SK-N-SH (cell line): ENCODE measurements around the gene PDE4D.

Experiments used
- EP300 ChIP-seq, 2 experiments: IDR thresholded peaks; 2 replicates each; pipeline versions ENCODE4 v1.4.0 to v1.6.1; 2012; ENCODE audit warnings: borderline replicate concordance in 1 of 2, low read depth in 1 of 2, low read length in 1 of 2
- EZH2phosphoT487 ChIP-seq: fragments of 200-600 bp; sonication (generic); IDR thresholded peaks from 2 replicates; pipeline ENCODE4 v1.6.1; 2017; ENCODE audit warnings: low read depth, mixed run types, mild to moderate bottlenecking, antibody characterized with exemption, moderate library complexity, borderline replicate concordance
- FOSL2 ChIP-seq: IDR thresholded peaks from 2 replicates; pipeline ENCODE4 v1.4.0; 2012; ENCODE audit warnings: low read depth, mild to moderate bottlenecking, moderate library complexity, borderline replicate concordance
- NRF1 ChIP-seq: IDR thresholded peaks from 2 replicates; pipeline ENCODE4 v1.6.1; 2012; ENCODE audit warnings: low read depth, mild to moderate bottlenecking, low read length
- POLR2AphosphoS5 ChIP-seq: IDR thresholded peaks from 2 replicates; pipeline ENCODE4 v1.6.1; 2012; ENCODE audit warnings: low read depth, low read length
- RAD21 ChIP-seq: IDR thresholded peaks from 2 replicates; pipeline ENCODE4 v1.6.1; 2012; ENCODE audit warnings: mild to moderate bottlenecking, low read length
- RCOR1 ChIP-seq: fragments of 150-350 bp; IDR thresholded peaks from 2 replicates; pipeline ENCODE4 v1.6.1; 2017; ENCODE audit warnings: antibody characterized with exemption, low read length
- RFX5 ChIP-seq: IDR thresholded peaks from 2 replicates; pipeline ENCODE4 v1.6.1; 2012; ENCODE audit warnings: mild to moderate bottlenecking, improper control_type of control experiment, low read length
- TF ChIP-seq, protein P1 (sequence below): fragments of 200-600 bp; sonication (generic); IDR thresholded peaks from 2 replicates; pipeline ENCODE4 v1.6.1; 2017; ENCODE audit warnings: antibody characterized with exemption, mild to moderate bottlenecking, moderate library complexity
- TF ChIP-seq, protein P2 (sequence below): IDR thresholded peaks from 2 replicates; pipeline ENCODE4 v1.6.1; 2012; ENCODE audit warnings: mild to moderate bottlenecking, low read depth, low read length, moderate library complexity

DNA sequence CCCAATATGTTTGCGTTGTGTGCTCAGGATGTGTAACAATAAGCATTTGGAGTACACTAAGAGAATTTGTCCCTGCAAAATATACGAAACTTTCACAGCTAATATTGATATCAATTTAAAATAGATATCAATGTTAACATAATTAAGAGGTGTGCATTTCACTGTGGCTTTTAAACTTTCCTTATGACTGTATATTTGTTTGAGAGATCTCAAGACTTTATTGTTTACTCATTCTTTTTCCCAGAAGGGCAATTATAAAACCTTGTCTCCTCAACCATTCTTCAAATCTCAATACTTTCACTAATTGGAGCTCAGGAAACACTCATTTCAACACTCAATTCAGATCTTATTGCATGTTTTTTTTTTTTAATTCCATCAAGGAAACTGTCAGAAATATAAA is 241.1 kb downstream of the PDE4D start:
- TF ChIP-seq, protein P1, sequence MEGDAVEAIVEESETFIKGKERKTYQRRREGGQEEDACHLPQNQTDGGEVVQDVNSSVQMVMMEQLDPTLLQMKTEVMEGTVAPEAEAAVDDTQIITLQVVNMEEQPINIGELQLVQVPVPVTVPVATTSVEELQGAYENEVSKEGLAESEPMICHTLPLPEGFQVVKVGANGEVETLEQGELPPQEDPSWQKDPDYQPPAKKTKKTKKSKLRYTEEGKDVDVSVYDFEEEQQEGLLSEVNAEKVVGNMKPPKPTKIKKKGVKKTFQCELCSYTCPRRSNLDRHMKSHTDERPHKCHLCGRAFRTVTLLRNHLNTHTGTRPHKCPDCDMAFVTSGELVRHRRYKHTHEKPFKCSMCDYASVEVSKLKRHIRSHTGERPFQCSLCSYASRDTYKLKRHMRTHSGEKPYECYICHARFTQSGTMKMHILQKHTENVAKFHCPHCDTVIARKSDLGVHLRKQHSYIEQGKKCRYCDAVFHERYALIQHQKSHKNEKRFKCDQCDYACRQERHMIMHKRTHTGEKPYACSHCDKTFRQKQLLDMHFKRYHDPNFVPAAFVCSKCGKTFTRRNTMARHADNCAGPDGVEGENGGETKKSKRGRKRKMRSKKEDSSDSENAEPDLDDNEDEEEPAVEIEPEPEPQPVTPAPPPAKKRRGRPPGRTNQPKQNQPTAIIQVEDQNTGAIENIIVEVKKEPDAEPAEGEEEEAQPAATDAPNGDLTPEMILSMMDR, result no peak
- TF ChIP-seq EZH2phosphoT487 (no peak), POLR2AphosphoS5 (no peak), FOSL2 (no peak), NRF1 (no peak), RCOR1 (no peak), RFX5 (no peak), EP300 (IDR thresholded peaks at IDR 0.05; ENCODE audit: borderline replicate concordance in 1 of 2, low read depth in 1 of 2, low read length in 1 of 2) (no peak), RAD21 (no peak)
- TF ChIP-seq, protein P2, sequence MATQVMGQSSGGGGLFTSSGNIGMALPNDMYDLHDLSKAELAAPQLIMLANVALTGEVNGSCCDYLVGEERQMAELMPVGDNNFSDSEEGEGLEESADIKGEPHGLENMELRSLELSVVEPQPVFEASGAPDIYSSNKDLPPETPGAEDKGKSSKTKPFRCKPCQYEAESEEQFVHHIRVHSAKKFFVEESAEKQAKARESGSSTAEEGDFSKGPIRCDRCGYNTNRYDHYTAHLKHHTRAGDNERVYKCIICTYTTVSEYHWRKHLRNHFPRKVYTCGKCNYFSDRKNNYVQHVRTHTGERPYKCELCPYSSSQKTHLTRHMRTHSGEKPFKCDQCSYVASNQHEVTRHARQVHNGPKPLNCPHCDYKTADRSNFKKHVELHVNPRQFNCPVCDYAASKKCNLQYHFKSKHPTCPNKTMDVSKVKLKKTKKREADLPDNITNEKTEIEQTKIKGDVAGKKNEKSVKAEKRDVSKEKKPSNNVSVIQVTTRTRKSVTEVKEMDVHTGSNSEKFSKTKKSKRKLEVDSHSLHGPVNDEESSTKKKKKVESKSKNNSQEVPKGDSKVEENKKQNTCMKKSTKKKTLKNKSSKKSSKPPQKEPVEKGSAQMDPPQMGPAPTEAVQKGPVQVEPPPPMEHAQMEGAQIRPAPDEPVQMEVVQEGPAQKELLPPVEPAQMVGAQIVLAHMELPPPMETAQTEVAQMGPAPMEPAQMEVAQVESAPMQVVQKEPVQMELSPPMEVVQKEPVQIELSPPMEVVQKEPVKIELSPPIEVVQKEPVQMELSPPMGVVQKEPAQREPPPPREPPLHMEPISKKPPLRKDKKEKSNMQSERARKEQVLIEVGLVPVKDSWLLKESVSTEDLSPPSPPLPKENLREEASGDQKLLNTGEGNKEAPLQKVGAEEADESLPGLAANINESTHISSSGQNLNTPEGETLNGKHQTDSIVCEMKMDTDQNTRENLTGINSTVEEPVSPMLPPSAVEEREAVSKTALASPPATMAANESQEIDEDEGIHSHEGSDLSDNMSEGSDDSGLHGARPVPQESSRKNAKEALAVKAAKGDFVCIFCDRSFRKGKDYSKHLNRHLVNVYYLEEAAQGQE, result no peak
